HUES6 (cell line): Measurements from ENCODE around the gene PDE8B.

Source experiments
- H3K27ac ChIP-seq: 2 replicates; pipeline ENCODE4 v1.7.0; 2013; ENCODE audit warnings: low read depth, mild to moderate bottlenecking, low read length, inconsistent platforms
- H3K27me3 ChIP-seq: 2 replicates; pipeline ENCODE4 v1.6.1; 2013; ENCODE audit warnings: low read length; ENCODE audit not compliant: control insufficient read depth, insufficient read depth
- H3K36me3 ChIP-seq: 2 replicates; pipeline ENCODE4 v1.6.1; 2013; ENCODE audit warnings: low read length; ENCODE audit not compliant: control insufficient read depth, insufficient read depth
- H3K4me1 ChIP-seq: 2 replicates; pipeline ENCODE4 v1.6.1; 2013; ENCODE audit warnings: low read length; ENCODE audit not compliant: control insufficient read depth, insufficient read depth
- H3K4me3 ChIP-seq: 2 replicates; pipeline ENCODE4 v1.5.1; 2013; ENCODE audit warnings: low read depth, low read length
- H3K9ac ChIP-seq: one replicate; pipeline ENCODE4 v1.6.1; 2013; ENCODE audit warnings: mild to moderate bottlenecking, low read length
- H3K9me3 ChIP-seq: 2 replicates; pipeline ENCODE4 v1.6.1; 2013; ENCODE audit warnings: low read depth, low read length; ENCODE audit not compliant: control insufficient read depth, insufficient read depth

Gene PDE8B

DNA sequence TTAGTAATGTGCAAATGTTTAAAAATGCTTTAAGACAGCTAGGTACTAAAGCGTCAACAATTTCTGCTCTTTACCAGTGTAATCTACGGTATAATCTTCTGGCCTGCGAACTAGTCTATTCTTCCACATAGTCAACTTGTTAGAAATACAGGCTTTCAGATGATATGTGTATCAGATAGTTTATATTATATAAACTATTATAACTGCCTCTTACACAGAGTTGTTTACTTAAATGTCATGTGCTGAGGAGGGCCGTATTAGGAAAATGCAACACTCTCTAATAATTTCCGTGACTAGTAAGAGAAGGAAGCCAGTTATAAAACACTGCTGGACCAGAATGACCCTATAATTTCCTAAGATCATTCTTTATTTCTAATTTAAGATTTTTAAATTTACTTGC lies 218.0 kb downstream of the PDE8B start:
- H3K36me3 ChIP-seq = peaks cover 26% of the 10 kb centered on the region

DNA sequence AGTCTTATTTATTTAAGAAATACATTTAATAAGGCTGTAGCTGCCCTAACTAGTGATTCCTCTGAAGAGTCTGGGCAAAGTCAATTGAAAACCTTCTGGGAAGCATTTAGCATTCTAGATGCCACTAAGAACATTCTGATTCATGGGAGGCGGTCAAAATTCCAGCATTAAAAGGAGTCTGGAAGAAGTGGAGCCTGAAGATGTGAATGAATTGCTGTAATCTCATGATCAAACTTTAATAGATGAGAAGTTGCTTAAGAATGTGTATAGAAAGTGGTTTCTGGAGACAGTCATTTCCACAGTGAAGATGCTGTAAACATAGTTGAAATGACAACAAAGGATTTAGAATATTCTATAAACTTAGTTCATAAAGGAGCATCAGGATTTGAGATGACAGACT lies 220.2 kb downstream of the PDE8B start:
- H3K36me3 ChIP-seq = peaks cover 31% of the 10 kb centered on the region
- H3K4me1 ChIP-seq = no peaks in the 10 kb centered on the region
- H3K9me3 ChIP-seq = no peaks in the 10 kb centered on the region
- no peak overlapping the region for H3K27ac ChIP-seq
- H3K27me3 ChIP-seq = no peaks in the 10 kb centered on the region
- H3K4me3 ChIP-seq = no peak overlapping the region
- H3K9ac ChIP-seq = no peak overlapping the region

More for the DNA sequence above, 218.0 kb downstream of the PDE8B start:
- Histone ChIP-seq H3K27me3 (no peaks in the 10 kb centered on the region), H3K9me3 (no peaks in the 10 kb centered on the region), H3K4me3 (no peak overlapping the region), H3K4me1 (no peaks in the 10 kb centered on the region), H3K27ac (no peak overlapping the region), H3K9ac (no peak overlapping the region)

DNA sequence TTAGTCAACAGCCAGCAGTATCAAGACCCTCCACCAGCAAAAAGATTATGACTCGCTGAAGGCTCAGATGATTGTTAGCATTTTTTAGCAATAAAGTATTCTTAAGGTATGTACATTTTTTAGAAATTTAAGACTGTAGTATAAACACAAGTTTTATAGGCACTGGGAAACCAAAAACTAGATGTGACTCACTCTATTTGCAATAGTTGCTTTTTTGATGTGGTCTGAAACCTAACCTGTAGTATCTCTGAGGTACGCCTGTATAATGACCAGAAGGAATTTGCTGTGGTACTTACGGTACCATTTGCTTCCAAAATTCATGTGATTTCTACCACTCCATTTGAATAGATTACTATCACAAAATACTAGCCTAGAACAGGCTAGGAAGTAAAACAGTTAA lies 220.8 kb downstream of the PDE8B start:
- Histone ChIP-seq H3K9me3 (no peaks in the 10 kb centered on the region), H3K36me3 (peaks cover 36% of the 10 kb centered on the region), H3K9ac (no peak overlapping the region), H3K27ac (no peak overlapping the region), H3K4me3 (no peak overlapping the region), H3K27me3 (no peaks in the 10 kb centered on the region), H3K4me1 (no peaks in the 10 kb centered on the region)

DNA sequence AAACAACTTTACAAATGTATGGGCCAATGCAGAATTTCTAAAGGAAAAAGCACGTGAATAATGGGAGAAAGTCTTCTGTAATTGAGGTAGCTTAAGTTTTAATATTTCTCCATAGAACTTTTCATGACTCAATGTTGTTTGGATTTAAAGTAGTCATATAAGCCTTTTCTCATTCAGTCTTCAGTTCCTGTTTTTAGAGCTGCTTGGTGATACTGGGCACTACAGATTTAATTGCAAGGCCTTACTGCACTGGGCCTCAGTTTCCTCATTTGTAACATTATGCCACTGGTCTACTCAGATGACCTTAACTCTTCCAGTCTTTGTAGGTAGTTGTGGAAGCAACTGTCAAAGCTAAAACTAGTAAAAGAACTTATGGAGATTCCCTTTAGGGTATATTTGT lies 221.2 kb downstream of the PDE8B start:
- H3K9ac ChIP-seq = no peak overlapping the region
- H3K4me3 ChIP-seq = no peak overlapping the region
- no peaks in the 10 kb centered on the region for H3K4me1 ChIP-seq
- H3K36me3 ChIP-seq = peaks cover 36% of the 10 kb centered on the region
- no peaks in the 10 kb centered on the region for H3K9me3 ChIP-seq
- no peak overlapping the region for H3K27ac ChIP-seq
- no peaks in the 10 kb centered on the region for H3K27me3 ChIP-seq

DNA sequence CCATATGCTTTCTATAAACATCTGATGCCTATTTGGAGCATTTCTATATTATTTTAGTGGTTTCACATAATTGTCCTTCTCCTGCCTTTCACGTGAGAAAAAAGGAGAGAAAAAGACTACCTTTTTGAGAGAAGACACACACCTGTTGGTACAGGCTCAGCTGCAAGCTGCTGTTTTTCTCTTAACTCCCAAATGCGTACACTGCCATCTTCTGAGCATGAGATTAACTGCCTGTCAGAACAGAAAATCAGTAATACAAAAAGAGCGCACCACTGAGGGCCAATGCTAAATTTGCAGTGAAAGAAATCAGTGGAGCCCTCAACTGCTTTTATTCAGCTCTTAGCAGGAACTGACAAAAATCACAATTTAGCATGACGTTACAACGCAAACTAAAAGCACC lies 226.7 kb downstream of the PDE8B start:
- H3K9ac ChIP-seq = no peak overlapping the region
- peaks cover 26% of the 10 kb centered on the region for H3K36me3 ChIP-seq
- H3K9me3 ChIP-seq = no peaks in the 10 kb centered on the region

DNA sequence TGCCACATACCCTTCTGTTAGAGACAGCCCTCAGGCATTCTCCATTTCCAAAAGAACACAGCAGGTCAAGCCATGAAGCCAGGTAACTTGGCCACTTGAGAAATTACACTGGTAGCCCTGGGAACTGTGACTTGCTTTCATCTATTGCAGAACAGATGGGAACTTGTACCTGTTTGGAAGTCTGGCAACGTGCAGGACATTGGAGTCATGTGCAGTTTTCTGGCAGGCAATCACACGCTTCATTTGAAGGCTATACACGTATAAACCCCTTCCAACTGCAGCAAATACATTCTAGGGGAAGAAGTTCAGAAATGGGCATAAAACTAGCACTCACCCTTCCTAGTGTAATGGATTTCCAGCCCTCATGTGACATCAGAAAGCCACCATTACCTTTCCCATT lies 227.6 kb downstream of the PDE8B start:
- Histone ChIP-seq H3K27me3 (no peaks in the 10 kb centered on the region), H3K36me3 (peaks cover 17% of the 10 kb centered on the region)

More for the DNA sequence above, 226.7 kb downstream of the PDE8B start:
- H3K27me3 ChIP-seq = no peaks in the 10 kb centered on the region
- no peak overlapping the region for H3K4me3 ChIP-seq
- no peak overlapping the region for H3K27ac ChIP-seq
- H3K4me1 ChIP-seq = no peaks in the 10 kb centered on the region

DNA sequence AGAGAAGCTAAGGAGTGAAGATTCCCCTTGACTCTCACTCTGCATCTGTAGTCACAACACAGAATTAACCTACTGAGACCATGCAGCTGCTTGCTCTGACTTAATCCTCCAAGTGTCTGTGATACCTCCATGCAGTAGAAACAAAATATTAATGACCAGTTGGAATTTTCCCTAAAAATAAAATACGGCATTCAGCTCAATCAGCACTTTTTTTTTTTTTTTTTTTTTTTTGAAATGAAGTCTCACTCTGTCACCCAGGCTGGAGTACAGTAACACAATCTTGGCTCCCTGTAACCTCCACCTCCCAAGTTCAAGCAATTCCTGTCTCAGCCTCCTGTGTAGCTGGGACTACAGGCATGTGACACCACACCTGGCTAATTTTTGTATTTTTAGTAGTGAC lies 233.2 kb downstream of the PDE8B start:
- H3K4me1 ChIP-seq = no peaks in the 10 kb centered on the region
- H3K27me3 ChIP-seq = no peaks in the 10 kb centered on the region
- H3K9ac ChIP-seq = no peak overlapping the region
- no peak overlapping the region for H3K4me3 ChIP-seq
- H3K27ac ChIP-seq = no peak overlapping the region
- no peaks in the 10 kb centered on the region for H3K9me3 ChIP-seq
- H3K36me3 ChIP-seq = peaks cover 13% of the 10 kb centered on the region

More for the DNA sequence above, 227.6 kb downstream of the PDE8B start:
- Histone ChIP-seq H3K4me1 (no peaks in the 10 kb centered on the region), H3K9ac (no peak overlapping the region), H3K9me3 (no peaks in the 10 kb centered on the region), H3K4me3 (no peak overlapping the region), H3K27ac (no peak overlapping the region)

DNA sequence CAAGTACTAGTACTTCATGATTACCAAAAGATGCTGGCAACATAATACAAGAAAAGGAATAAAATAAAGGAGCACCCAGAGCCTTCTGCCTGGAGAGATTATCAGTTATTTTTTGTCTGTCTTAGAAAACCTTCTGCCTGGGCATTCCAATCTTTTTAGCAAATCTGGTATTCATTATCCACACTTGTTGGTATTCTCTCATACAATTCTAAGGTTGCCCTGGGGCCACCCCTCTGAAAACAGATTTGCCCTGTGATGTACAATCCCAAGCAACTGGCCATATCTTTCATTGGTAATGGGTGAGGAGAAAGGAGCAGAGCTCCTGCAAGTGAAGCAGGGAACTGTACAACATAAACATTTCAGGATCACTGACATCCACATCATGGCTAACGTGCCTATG lies 233.9 kb downstream of the PDE8B start:
- no peaks in the 10 kb centered on the region for H3K4me1 ChIP-seq
- no peak overlapping the region for H3K9ac ChIP-seq
- H3K4me3 ChIP-seq = no peak overlapping the region
- H3K27ac ChIP-seq = no peak overlapping the region
- H3K27me3 ChIP-seq = no peaks in the 10 kb centered on the region
- H3K36me3 ChIP-seq = peaks cover 20% of the 10 kb centered on the region
- H3K9me3 ChIP-seq = no peaks in the 10 kb centered on the region

DNA sequence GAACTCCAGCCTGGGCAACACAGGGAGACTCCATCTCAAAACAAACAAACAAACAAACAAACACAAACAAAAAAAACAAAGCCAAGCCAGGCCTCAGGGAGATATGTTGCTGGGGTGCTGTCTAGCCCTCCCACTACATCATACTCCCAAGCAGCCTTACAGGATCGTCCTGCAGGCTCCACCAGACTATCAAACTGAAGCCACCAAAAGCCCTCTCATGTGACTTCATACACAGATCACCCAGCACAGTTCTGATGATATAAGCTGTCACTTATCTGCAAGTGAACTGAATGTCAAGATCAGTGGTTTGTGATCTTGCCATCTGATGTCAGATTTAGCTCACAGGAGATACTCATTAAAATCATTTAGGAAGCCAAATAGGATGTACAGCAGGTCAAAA lies 238.4 kb downstream of the PDE8B start:
- Histone ChIP-seq H3K4me1 (no peaks in the 10 kb centered on the region), H3K27me3 (no peaks in the 10 kb centered on the region), H3K4me3 (no peak overlapping the region), H3K9me3 (no peaks in the 10 kb centered on the region), H3K27ac (no peak overlapping the region), H3K36me3 (peaks cover 27% of the 10 kb centered on the region), H3K9ac (no peak overlapping the region)

DNA sequence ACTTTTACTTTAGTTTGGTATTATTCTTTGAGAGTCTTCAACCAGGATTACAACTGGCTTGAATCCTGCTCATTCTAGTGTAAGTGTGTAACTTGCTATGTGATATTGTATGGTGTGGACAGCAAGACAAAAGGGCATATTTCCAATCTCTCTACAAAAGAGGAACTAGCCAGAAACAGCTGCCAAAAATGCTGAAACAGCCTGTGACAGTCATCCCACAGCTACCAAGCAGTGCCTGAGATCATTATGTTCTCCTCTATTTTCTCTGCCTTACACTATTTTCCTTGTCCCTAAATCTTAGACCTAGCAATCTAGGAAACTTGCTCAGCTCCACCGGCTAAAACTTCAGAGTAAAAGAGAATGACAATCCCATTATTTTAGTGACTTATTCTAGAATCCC lies 238.8 kb downstream of the PDE8B start:
- Histone ChIP-seq H3K27me3 (no peaks in the 10 kb centered on the region), H3K27ac (no peak overlapping the region), H3K4me1 (no peaks in the 10 kb centered on the region), H3K36me3 (peaks cover 31% of the 10 kb centered on the region), H3K9ac (no peak overlapping the region), H3K9me3 (no peaks in the 10 kb centered on the region), H3K4me3 (no peak overlapping the region)

DNA sequence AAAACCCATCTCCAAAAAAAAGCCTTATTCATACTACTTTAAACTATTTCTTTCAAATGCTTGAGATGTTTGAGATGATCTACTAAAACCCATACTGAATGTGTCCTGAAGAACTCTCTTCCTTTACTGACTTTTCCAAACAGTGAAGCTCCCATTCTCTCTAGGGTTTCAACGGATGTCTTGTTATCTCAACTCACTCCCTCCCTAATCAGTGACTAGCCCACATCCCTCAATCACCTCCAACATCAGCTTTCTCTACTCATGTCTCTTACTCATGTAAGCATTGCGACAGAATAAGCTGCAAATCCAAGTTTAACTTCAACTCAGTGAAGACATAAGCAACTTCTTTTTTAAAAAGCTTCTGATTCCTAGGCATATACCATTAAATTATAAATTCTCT lies 239.5 kb downstream of the PDE8B start:
- no peaks in the 10 kb centered on the region for H3K4me1 ChIP-seq
- H3K9ac ChIP-seq = no peak overlapping the region
- H3K4me3 ChIP-seq = no peak overlapping the region
- no peak overlapping the region for H3K27ac ChIP-seq
- H3K27me3 ChIP-seq = no peaks in the 10 kb centered on the region
- H3K36me3 ChIP-seq = peaks cover 29% of the 10 kb centered on the region
- H3K9me3 ChIP-seq = no peaks in the 10 kb centered on the region

DNA sequence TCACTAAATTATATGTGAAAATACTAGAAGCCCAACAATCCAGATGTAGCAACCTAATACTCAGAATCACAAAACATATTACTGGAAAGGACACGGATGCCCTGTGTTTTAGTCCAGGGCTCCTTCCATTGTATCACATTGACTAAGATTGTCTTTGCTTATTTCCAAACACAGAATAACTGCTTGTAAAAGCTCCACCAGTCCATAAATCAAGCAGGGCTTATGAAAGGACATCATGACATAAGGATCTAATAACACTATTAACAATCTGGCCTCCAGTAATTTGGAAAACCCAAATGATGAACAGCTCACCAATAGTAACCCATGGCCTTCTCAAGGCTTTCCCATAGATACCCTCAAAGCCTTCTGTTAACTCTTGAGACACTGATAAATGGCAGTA lies 241.9 kb downstream of the PDE8B start:
- Histone ChIP-seq H3K36me3 (peaks cover 29% of the 10 kb centered on the region), H3K27ac (no peak overlapping the region), H3K27me3 (no peaks in the 10 kb centered on the region)

More for the DNA sequence above, 241.9 kb downstream of the PDE8B start:
- H3K9me3 ChIP-seq = no peaks in the 10 kb centered on the region
- H3K4me1 ChIP-seq = no peaks in the 10 kb centered on the region
- H3K4me3 ChIP-seq = no peak overlapping the region
- H3K9ac ChIP-seq = no peak overlapping the region
